ENCODE data around the gene EPHB1. TPM values are rescaled to one million over a fixed set of nuclear protein-coding genes. Genes with fewer than 3 reads are reported as not detected.

The EPHB1 gene
- total RNA-seq, 1 experiment from 2014 or later: 2.8 TPM

GRCh38 chr3:135149707-135150681 is 354.9 kb downstream of the EPHB1 start:
- no peak for DNase-seq
- Histone ChIP-seq H3K23me2 (ENCODE audit: insufficient read length, low read depth, low read length, poor library complexity, severe bottlenecking) (no peaks in the 10 kb centered on the region), H3K4ac (ENCODE audit: low read depth, low read length) (no peak overlapping the region), H4K91ac (ENCODE audit: insufficient read length, low read depth, low read length) (no peak overlapping the region), H3K9ac (ENCODE audit: extremely low read depth, insufficient read length, low read length) (no peak overlapping the region), H4K5ac (ENCODE audit: insufficient read length, low read depth, low read length) (no peak overlapping the region), H2BK5ac (ENCODE audit: insufficient read length, low read length) (no peak overlapping the region), H3K23ac (ENCODE audit: insufficient read length, low read depth, low read length) (no peak overlapping the region), H2BK20ac (ENCODE audit: low read depth, low read length, poor library complexity, severe bottlenecking) (no peak overlapping the region), H2AK5ac (ENCODE audit: insufficient read length, low read length) (no peak overlapping the region), H2BK120ac (ENCODE audit: low read depth, low read length, poor library complexity, severe bottlenecking) (no peak overlapping the region), H3T11ph (ENCODE audit: low read length) (no peak overlapping the region), H3K27ac (ENCODE audit: insufficient read length, low read depth, low read length) (no peak overlapping the region), H3K14ac (ENCODE audit: insufficient read depth, low read length) (no peak overlapping the region), H3K9me3 (ENCODE audit: control insufficient read depth, low read depth, low read length) (no peaks in the 10 kb centered on the region), H3K56ac (ENCODE audit: insufficient read length, low read depth, low read length) (no peak overlapping the region), H3K4me1 (ENCODE audit: insufficient read depth, low read length) (no peaks in the 10 kb centered on the region), H3K79me2 (ENCODE audit: insufficient read depth, low read length) (no peaks in the 10 kb centered on the region), H2BK15ac (ENCODE audit: low read depth, low read length) (no peak overlapping the region), H2BK12ac (ENCODE audit: insufficient read length, low read depth, low read length) (no peak overlapping the region), H4K20me1 (ENCODE audit: control insufficient read depth, insufficient read depth, insufficient read length) (no peaks in the 10 kb centered on the region), H2AFZ (ENCODE audit: low read length) (no peak overlapping the region), H3K79me1 (ENCODE audit: insufficient read depth, low read depth, low read length, poor library complexity, severe bottlenecking) (no peaks in the 10 kb centered on the region), H3K4me2 (ENCODE audit: insufficient read depth, insufficient read length, low read length) (no peak overlapping the region), H3K18ac (ENCODE audit: insufficient read length, low read depth, low read length) (no peak overlapping the region), H3K27me3 (ENCODE audit: insufficient read depth, low read length) (no peaks in the 10 kb centered on the region), H4K8ac (replicated peaks; ENCODE audit: insufficient read length, low read depth, low read length) (no peak overlapping the region)
- H3K27ac Mint-ChIP-seq: no peak overlapping the region; a peak in 1 of 7 replicates
- peaks cover 0 to 6% of the 10 kb centered on the region in 2 experiments; a peak in 2 of 4 replicates for H3K4me1 Mint-ChIP-seq
- H3K4me3 Mint-ChIP-seq: no peak overlapping the region
- peaks cover 1% of the 10 kb centered on the region; the same call in 1 of the 2 replicates for H3K27me3 Mint-ChIP-seq (ENCODE audit: low read depth)
- H3K9me3 Mint-ChIP-seq: no peaks in the 10 kb centered on the region
- no CpG with 5 or more reads among the region's 12 CpGs for WGBS (ENCODE audit: extremely low coverage, insufficient read length, low lambda C conversion rate)
- TF ChIP-seq, protein P1, sequence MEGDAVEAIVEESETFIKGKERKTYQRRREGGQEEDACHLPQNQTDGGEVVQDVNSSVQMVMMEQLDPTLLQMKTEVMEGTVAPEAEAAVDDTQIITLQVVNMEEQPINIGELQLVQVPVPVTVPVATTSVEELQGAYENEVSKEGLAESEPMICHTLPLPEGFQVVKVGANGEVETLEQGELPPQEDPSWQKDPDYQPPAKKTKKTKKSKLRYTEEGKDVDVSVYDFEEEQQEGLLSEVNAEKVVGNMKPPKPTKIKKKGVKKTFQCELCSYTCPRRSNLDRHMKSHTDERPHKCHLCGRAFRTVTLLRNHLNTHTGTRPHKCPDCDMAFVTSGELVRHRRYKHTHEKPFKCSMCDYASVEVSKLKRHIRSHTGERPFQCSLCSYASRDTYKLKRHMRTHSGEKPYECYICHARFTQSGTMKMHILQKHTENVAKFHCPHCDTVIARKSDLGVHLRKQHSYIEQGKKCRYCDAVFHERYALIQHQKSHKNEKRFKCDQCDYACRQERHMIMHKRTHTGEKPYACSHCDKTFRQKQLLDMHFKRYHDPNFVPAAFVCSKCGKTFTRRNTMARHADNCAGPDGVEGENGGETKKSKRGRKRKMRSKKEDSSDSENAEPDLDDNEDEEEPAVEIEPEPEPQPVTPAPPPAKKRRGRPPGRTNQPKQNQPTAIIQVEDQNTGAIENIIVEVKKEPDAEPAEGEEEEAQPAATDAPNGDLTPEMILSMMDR (conservative IDR thresholded peaks at IDR 0.05): no peak
- H3K36me3 Mint-ChIP-seq (ENCODE audit: insufficient read depth in 1 of 3, low read depth in 3 of 3): no peaks in the 10 kb centered on the region

Data from H9 (cell line).